HG02938 (cell line): Measurements from ENCODE around the gene CYSTM1.

Experiments used
- ATAC-seq: cut with Tn5 transposase; IDR thresholded peaks from one replicate; pipeline ENCODE4 v1.9.1; 2021; ENCODE audit warnings: mild to moderate bottlenecking, moderate library complexity; ENCODE audit not compliant: unreplicated experiment

CYSTM1 gene

GRCh38 chr5:140287801-140288521, 113.0 kb downstream of the CYSTM1 start:
- no peak for ATAC-seq

DNA sequence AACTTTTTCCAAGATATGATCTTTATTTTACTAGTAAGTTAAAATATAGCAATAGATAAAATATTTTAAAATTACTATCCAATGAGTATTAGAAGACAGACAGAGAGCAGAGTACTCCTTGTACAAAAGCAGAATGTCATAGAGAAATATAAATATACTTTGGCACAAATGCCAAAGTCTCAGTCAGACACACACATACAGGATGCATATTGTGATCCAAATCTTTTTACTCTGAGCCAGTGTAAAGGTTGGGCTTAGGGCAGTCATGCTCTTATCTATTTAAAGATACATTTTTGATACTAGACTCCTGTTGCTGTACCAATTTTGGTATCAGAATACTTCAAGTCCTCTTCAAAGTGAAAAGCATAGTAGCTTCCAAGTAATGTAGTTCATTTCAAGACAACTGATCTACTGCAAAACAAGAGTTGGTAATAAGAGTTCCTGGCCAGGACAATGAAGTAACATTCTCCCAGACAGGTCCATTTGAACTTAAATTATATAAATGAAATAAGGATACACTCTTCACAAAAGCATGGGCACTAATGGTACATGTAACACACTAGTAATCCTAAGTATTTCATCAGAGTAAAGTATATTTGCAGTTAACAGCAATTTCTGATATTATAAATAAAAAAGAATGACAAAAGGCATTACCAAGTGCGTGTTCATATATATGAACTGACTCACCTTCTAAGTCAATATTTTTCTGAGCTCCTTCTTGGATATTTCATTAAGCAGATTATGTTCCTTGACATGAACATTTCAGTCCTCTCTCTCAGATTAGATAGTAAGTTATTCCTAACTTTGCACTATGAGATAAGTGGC, 117.4 kb downstream of the CYSTM1 start:
- no peak for ATAC-seq
